Activated T-helper 9 cell treated with anti-CD3 and anti-CD28 coated beads, Interleukin-2, amount 50 U/mL, for 16 hours (primary cell): ENCODE results near the gene RIOK1.
"Not testable (repeated sequence)": the region's sequence is repeated elsewhere in the genome, so short reads cannot be mapped to it uniquely, and the experiment has no call there.

Experiments used
- DNase-seq: peaks from one replicate; pipeline ENCODE4 v3.0.0-alpha.2; 2020; ENCODE audit warnings: low read depth

The RIOK1 gene

DNA sequence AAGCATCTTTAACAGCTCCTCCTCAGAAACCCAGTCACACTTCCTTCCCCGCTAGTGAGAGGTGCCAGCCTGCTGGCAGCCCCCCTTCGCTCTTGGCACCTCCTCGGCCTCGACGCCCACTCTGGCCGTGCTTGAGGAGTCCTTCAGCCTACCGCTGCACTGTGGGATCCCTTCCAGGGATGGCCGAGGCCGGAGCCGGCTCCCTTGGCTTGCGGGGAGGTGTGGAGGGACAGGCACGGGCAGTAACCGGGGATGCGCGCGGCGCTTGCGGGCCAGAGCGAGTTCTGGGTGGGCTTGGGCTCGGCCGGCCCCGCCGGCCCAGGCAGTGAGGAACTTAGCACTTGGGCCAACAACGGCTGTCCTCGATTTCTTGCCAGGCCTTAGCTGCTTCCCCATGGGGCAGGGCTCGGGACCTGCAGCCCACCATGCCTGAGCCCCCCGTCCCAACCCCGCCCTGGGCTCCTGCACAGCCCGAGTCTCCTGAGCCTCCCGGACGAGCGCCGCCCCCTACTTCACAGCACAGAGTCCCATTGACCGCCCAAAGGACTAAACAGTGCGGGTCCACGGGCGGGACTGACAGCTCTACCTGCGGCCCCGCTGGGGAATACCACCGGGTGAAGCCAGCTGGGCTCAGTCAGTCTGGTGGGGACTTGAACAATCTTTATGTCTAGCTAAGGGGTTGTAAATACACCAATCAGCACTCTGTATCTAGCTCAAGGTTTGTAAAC lies 51.6 kb downstream of the RIOK1 start:
- no peak for DNase-seq

GRCh38 chr6:7442467-7442866 lies 52.9 kb downstream of the RIOK1 start:
- no peak for DNase-seq

- DNase-seq, result no peak
These were observed 55.5 kb downstream of the RIOK1 start for GRCh38 chr6:7445101-7445500.

DNA sequence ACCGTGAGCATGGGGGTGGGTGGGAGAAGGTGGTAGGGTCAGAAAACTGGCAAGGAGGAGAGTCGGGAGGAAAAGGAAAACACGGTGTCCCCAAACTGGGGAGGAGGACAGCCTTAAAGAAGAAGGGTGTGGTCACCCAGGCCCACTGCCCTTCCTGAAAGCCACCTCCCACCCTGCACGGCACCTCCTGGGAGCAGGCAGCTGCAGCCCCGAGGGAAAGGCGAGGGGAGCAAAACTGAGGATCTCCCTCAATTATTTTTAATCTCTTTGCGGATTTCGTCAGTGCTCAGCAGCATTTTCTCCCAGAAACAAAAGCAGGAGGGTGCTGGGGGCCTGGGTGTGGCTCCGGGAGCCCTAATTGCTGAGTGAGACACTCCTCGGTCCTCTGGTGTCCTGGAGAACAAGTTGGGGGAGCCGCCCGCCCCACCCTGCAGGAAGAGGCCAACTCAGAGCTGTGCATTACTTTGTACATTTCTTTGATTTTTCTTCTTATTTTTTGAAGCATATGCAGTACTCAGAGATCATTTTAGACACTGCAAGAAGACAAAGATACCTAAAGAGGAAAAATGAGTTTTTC lies 56.4 kb downstream of the RIOK1 start:
- no peak for DNase-seq

GRCh38 chr6:7446619-7447325 lies 57.2 kb downstream of the RIOK1 start:
- no peak for DNase-seq

- no peak for DNase-seq
These were observed 58.6 kb downstream of the RIOK1 start for GRCh38 chr6:7448232-7448631.

GRCh38 chr6:7449018-7449417 lies 59.4 kb downstream of the RIOK1 start:
- no peak for DNase-seq

GRCh38 chr6:7451326-7451725 lies 61.7 kb downstream of the RIOK1 start:
- no peak for DNase-seq

GRCh38 chr6:7452898-7453297 lies 63.3 kb downstream of the RIOK1 start:
- no peak for DNase-seq

DNA sequence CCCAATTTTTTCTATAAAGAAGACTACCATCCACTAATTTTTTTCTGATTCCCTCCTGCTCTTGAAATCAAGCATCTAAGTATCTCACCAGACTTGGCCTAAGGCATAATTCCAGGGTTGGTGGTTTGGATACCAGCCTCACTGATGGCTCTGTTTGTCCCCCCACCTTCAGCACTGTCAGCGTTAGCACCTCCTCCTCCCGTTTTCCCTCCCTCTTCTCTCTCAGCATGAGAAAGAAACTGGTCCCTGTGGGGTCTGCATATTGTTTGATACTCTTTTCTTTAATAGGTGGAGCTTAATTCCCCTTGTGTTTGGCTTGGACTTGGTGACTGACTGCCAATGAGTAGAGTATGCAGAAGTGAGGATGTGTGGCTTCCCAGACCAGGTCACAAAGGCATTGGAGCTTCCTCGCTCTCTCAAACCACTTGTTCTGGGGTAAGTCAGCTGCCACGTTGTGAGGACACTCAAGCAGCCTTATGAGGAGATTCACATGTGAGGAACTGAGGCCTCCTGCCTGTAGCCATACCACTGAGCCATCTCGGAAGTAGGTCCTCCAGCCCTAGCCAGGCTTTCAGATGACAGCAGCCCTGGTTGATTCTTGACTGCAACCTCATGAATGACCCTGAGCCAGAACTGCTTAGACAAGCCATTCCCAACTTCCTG lies 65.2 kb downstream of the RIOK1 start:
- DNase-seq, result no peak

- not testable (repeated sequence) for DNase-seq
These were observed 66.7 kb downstream of the RIOK1 start for GRCh38 chr6:7456302-7456701.

DNA sequence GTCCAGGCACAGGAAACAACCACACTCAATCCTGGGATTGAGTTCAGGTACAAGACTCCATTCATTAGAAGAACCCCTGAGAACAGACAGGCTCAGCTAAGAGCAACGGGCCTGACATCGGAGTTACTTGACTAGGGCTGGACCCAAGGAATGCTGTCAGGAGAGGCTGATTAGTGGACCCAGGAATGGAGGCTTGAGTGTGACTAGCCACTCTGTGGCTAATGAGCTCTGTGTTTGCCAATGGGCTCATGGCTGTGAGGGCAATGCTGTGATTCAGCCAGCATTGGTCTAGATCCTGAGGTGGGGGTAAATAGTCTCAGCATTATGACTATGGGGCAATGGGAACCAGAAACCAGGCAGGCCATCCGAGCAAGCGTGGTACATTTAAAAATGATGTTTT lies 71.8 kb downstream of the RIOK1 start:
- DNase-seq, result no peak

DNA sequence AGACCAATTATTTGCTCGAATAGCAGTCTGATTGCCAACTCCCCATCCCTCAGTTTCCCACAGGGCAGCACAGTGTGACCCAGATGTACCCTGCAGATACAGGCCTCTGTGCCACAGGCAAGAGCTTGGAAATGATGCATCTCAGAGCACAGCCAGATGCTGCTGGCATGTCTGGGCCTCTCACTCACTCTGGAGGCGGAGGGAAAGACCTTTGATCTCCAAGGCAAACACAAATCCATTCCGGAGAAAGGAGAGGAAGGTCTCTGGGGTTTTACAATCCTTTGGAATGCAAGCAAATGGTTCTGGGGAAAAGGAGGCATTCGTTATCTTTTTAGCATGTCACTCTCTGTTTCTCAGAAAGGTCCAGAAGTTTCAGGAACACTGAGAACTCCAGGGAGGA lies 74.2 kb downstream of the RIOK1 start:
- DNase-seq, result no peak

GRCh38 chr6:7467007-7467897 lies 77.6 kb downstream of the RIOK1 start:
- DNase-seq, result no peak
